OCI-LY1 (cell line): ENCODE data around the gene PEAK1.

ENCODE experiments used
- H2AFZ ChIP-seq: fragments of 200-600 bp; sonication (generic), shearing (Covaris generic); 2 replicates; pipeline ENCODE4 v1.6.0; 2014; ENCODE audit warnings: antibody characterized with exemption, mild to moderate bottlenecking, low read length
- H3F3A ChIP-seq: fragments of 200-600 bp; sonication (generic), shearing (Covaris generic); 2 replicates; pipeline ENCODE4 v1.6.0; 2014; ENCODE audit warnings: mild to moderate bottlenecking, antibody characterized with exemption, low read length, moderate library complexity; ENCODE audit not compliant: insufficient read depth
- H3K27ac ChIP-seq: fragments of 200-600 bp; sonication (generic); 2 replicates; pipeline ENCODE4 v1.5.1; 2014; ENCODE audit warnings: low read length, mixed run types, mild to moderate bottlenecking, low read depth; ENCODE audit not compliant: poor library complexity, severe bottlenecking
- H3K27me3 ChIP-seq: fragments of 200-600 bp; sonication (generic); 2 replicates; pipeline ENCODE4 v1.6.0; 2014; ENCODE audit warnings: antibody characterized with exemption, mild to moderate bottlenecking, low read length, moderate library complexity; ENCODE audit not compliant: insufficient read depth
- H3K36me3 ChIP-seq: fragments of 200-600 bp; sonication (generic); 2 replicates; pipeline ENCODE4 v1.6.1; 2014; ENCODE audit warnings: mild to moderate bottlenecking, antibody characterized with exemption, low read length, moderate library complexity, mixed read lengths; ENCODE audit not compliant: insufficient read depth
- H3K4me1 ChIP-seq: fragments of 200-600 bp; sonication (generic); 2 replicates; pipeline ENCODE4 v1.5.1; 2014; ENCODE audit warnings: mild to moderate bottlenecking, low read length, moderate library complexity; ENCODE audit not compliant: insufficient read depth, severe bottlenecking
- H3K4me2 ChIP-seq: fragments of 200-600 bp; sonication (generic), shearing (Covaris generic); 2 replicates; pipeline ENCODE4 v1.6.1; 2014; ENCODE audit warnings: low read length
- H3K4me3 ChIP-seq: fragments of 200-600 bp; sonication (generic); 2 replicates; pipeline ENCODE4 v1.5.1; 2014; ENCODE audit warnings: low read length, low read depth, mild to moderate bottlenecking, mixed read lengths; ENCODE audit not compliant: poor library complexity, severe bottlenecking
- H3K79me2 ChIP-seq: fragments of 200-600 bp; shearing (Covaris generic); 2 replicates; pipeline ENCODE4 v1.6.1; 2016; ENCODE audit warnings: mixed run types, low read length, mixed read lengths; ENCODE audit not compliant: insufficient read depth
- H3K9ac ChIP-seq: fragments of 200-600 bp; sonication (generic), shearing (Covaris generic); 2 replicates; pipeline ENCODE4 v1.6.1; 2014; ENCODE audit warnings: mild to moderate bottlenecking, low read length, mixed read lengths
- H3K9me2 ChIP-seq: fragments of 200-600 bp; sonication (generic), shearing (Covaris generic); 2 replicates; pipeline ENCODE4 v1.6.1; 2014; ENCODE audit warnings: low read depth, mild to moderate bottlenecking, low read length, mixed read lengths
- H3K9me3 ChIP-seq: fragments of 200-600 bp; shearing (Covaris generic); 2 replicates; pipeline ENCODE4 v1.6.1; 2014; ENCODE audit warnings: low read length, mixed read lengths
- H4K20me1 ChIP-seq: fragments of 200-600 bp; sonication (generic), shearing (Covaris generic); 2 replicates; pipeline ENCODE4 v1.6.0; 2016; ENCODE audit warnings: mild to moderate bottlenecking, low read length; ENCODE audit not compliant: insufficient read depth
- CTCF ChIP-seq: fragments of 200-600 bp; sonication (generic), shearing (Covaris generic); IDR thresholded peaks from 2 replicates; pipeline ENCODE4 v1.5.1; 2017; ENCODE audit warnings: mild to moderate bottlenecking, antibody characterized with exemption, low read length, moderate library complexity, mixed read lengths
- EZH2 ChIP-seq: fragments of 200-600 bp; sonication (generic), shearing (Covaris generic); IDR thresholded peaks from 2 replicates; pipeline ENCODE4 v1.8.0; 2017; ENCODE audit warnings: borderline replicate concordance, mixed run types, mild to moderate bottlenecking, antibody characterized with exemption, low read length, moderate library complexity, mixed read lengths

Gene PEAK1

GRCh38 chr15:77350792-77351191, 69.1 kb downstream of the PEAK1 start:
- H3K9me3 ChIP-seq = no peaks in the 10 kb centered on the region
- no peak overlapping the region for H3K4me3 ChIP-seq
- H3K79me2 ChIP-seq = no peaks in the 10 kb centered on the region
- no peaks in the 10 kb centered on the region for H3K36me3 ChIP-seq
- no peak overlapping the region for H2AFZ ChIP-seq
- no peak overlapping the region for H3K4me2 ChIP-seq
- no peak for TF ChIP-seq EZH2
- no peak for TF ChIP-seq CTCF
- H3K9ac ChIP-seq = no peak overlapping the region
- no peaks in the 10 kb centered on the region for H3K27me3 ChIP-seq
- H3K4me1 ChIP-seq = no peaks in the 10 kb centered on the region
- H3K9me2 ChIP-seq = no peaks in the 10 kb centered on the region
- H3K27ac ChIP-seq = no peak overlapping the region
- no peaks in the 10 kb centered on the region for H4K20me1 ChIP-seq
- no peaks in the 10 kb centered on the region for H3F3A ChIP-seq

- no peaks in the 10 kb centered on the region for H3K4me1 ChIP-seq
- H3K27me3 ChIP-seq = no peaks in the 10 kb centered on the region
- H2AFZ ChIP-seq = no peak overlapping the region
- H4K20me1 ChIP-seq = no peaks in the 10 kb centered on the region
- H3K9ac ChIP-seq = no peak overlapping the region
- no peak for TF ChIP-seq EZH2
- TF ChIP-seq CTCF = no peak
- H3K27ac ChIP-seq = no peak overlapping the region
- no peaks in the 10 kb centered on the region for H3F3A ChIP-seq
- H3K79me2 ChIP-seq = no peaks in the 10 kb centered on the region
- H3K9me3 ChIP-seq = no peaks in the 10 kb centered on the region
- no peaks in the 10 kb centered on the region for H3K9me2 ChIP-seq
- H3K36me3 ChIP-seq = no peaks in the 10 kb centered on the region
- H3K4me2 ChIP-seq = no peak overlapping the region
- no peak overlapping the region for H3K4me3 ChIP-seq
Measured at GRCh38 chr15:77349666-77350065, 70.2 kb downstream of the PEAK1 start.

- no peaks in the 10 kb centered on the region for H3K27me3 ChIP-seq
- no peak overlapping the region for H3K27ac ChIP-seq
- no peaks in the 10 kb centered on the region for H4K20me1 ChIP-seq
- H3K9ac ChIP-seq = no peak overlapping the region
- TF ChIP-seq EZH2 = no peak
- H3K4me1 ChIP-seq = no peaks in the 10 kb centered on the region
- no peaks in the 10 kb centered on the region for H3K79me2 ChIP-seq
- H3K9me2 ChIP-seq = no peaks in the 10 kb centered on the region
- H3K36me3 ChIP-seq = no peaks in the 10 kb centered on the region
- H3K9me3 ChIP-seq = no peaks in the 10 kb centered on the region
- no peaks in the 10 kb centered on the region for H3F3A ChIP-seq
- no peak overlapping the region for H3K4me3 ChIP-seq
- no peak overlapping the region for H2AFZ ChIP-seq
- H3K4me2 ChIP-seq = no peak overlapping the region
Measured at GRCh38 chr15:77348511-77348910, 71.4 kb downstream of the PEAK1 start.

GRCh38 chr15:77347197-77347596, 72.7 kb downstream of the PEAK1 start:
- TF ChIP-seq CTCF (no peak), EZH2 (no peak)
- Histone ChIP-seq H3K9ac (no peak overlapping the region), H3K79me2 (no peaks in the 10 kb centered on the region)

More at GRCh38 chr15:77347197-77347596, 72.7 kb downstream of the PEAK1 start:
- H3K27me3 ChIP-seq = no peaks in the 10 kb centered on the region
- no peaks in the 10 kb centered on the region for H3F3A ChIP-seq
- no peaks in the 10 kb centered on the region for H3K9me2 ChIP-seq
- H2AFZ ChIP-seq = no peak overlapping the region
- no peaks in the 10 kb centered on the region for H3K4me1 ChIP-seq
- no peaks in the 10 kb centered on the region for H3K9me3 ChIP-seq
- H3K4me3 ChIP-seq = no peak overlapping the region
- H4K20me1 ChIP-seq = no peaks in the 10 kb centered on the region
- H3K27ac ChIP-seq = no peak overlapping the region
- H3K4me2 ChIP-seq = no peak overlapping the region
- H3K36me3 ChIP-seq = no peaks in the 10 kb centered on the region
